ENCODE data around the gene CDK5RAP1. TPM values are rescaled to one million over a fixed set of nuclear protein-coding genes. Genes with fewer than 3 reads are reported as not detected.

CDK5RAP1 gene
- total and polyA plus RNA-seq, 2 of the 8 experiments (the other 6 are each of a cell fraction or from before 2014, with no cell fraction given), result 37.8 to 46.6 TPM

DNA sequence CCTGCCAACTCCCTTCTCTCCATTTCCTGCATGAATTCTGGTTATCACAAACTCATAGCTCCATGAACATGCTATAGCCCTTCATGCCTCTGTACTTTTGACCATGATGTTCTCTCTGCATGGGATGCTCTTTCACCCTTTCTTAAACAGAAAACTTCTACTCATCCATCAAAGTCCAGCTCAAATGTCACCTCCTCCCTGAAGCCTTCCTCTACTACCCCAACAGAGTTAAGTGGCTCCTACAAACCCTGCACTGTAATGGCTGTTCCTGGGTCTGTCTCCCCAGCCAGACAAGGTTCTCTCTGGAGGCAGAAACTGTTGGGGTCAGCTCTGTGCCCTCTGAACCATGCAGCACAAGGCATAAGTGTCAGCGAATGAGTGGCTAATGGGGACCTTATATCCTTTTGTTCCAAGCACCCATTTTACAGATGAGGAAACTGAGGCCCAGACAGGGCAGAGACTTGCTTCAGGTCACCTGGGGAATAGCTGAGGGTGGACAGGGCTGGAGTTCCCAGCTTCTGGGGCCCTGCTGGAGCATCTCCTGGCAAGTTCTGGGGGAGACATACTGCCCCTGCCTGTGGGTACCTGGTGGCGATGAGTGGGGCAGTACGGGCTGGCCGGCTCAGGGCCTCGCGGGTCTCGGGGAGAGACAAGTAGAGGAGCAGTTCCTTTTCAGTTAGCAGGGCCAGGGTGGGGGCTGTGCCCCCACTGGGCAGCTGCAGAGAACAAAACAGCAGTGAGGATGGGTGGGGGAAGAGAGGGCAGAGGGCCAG lies 10.6 kb upstream of the CDK5RAP1 start:
- DNase-seq (ENCODE audit: low read depth in 1 of 2, low spot score in 2 of 2), result no peak
- Histone ChIP-seq H2AFZ (ENCODE audit: low read length) (no peak overlapping the region), H3K27me3 (replicated peaks in 1 of 4; ENCODE audit: control insufficient read depth in 3 of 4, extremely low read depth in 1 of 4, insufficient read depth in 3 of 4, low read length in 3 of 4) (no peaks in the 10 kb centered on the region), H3K79me2 (ENCODE audit: control insufficient read depth in 1 of 2, insufficient read depth in 2 of 2, low read length in 2 of 2) (no peaks in the 10 kb centered on the region), H3K4me3 (ENCODE audit: extremely low read depth in 1 of 4, insufficient read depth in 2 of 4, low read depth in 3 of 4, low read length in 4 of 4) (no peak overlapping the region), H4K91ac (replicated peaks; ENCODE audit: insufficient read length, low read length) (no peak overlapping the region), H2BK20ac (ENCODE audit: low read length) (no peak overlapping the region), H3K23me2 (ENCODE audit: low read depth, low read length) (no peaks in the 10 kb centered on the region), H2BK5ac (ENCODE audit: low read depth, low read length) (no peak overlapping the region), H3K4me1 (replicated peaks in 1 of 4; ENCODE audit: control insufficient read depth in 3 of 4, insufficient read depth in 4 of 4, low read length in 3 of 4) (no peaks in the 10 kb centered on the region), H4K8ac (ENCODE audit: extremely low read depth, insufficient read depth, low read length) (no peak overlapping the region), H3K27ac (ENCODE audit: low read depth, low read length) (no peak overlapping the region), H3K9ac (replicated peaks in 1 of 4; ENCODE audit: extremely low read depth in 1 of 4, low read depth in 3 of 4, low read length in 3 of 4) (no peak overlapping the region), H4K5ac (ENCODE audit: insufficient read length, low read depth, low read length) (no peak overlapping the region), H3K14ac (ENCODE audit: insufficient read length) (no peak overlapping the region), H2BK15ac (ENCODE audit: low read length) (no peak overlapping the region), H3K9me3 (ENCODE audit: insufficient read depth in 2 of 2, low read depth in 1 of 2, low read length in 1 of 2) (no peaks in the 10 kb centered on the region), H3K4ac (replicated peaks; ENCODE audit: insufficient read length, low read depth, low read length) (no peak overlapping the region), H2BK12ac (ENCODE audit: low read depth, low read length) (no peak overlapping the region), H2BK120ac (replicated peaks; ENCODE audit: low read depth, low read length) (no peak overlapping the region), H3K36me3 (ENCODE audit: control insufficient read depth in 2 of 4, insufficient read depth in 4 of 4, low read length in 3 of 4) (no peaks in the 10 kb centered on the region; a peak in 1 of 8 replicates), H4K20me1 (replicated peaks in 1 of 2; ENCODE audit: control insufficient read depth in 1 of 2, insufficient read depth in 2 of 2, low read length in 2 of 2) (peaks cover 0 to 2% of the 10 kb centered on the region in 2 experiments), H2AK5ac (ENCODE audit: low read depth, low read length) (no peak overlapping the region), H3K56ac (replicated peaks; ENCODE audit: insufficient read length, low read depth, low read length) (no peak overlapping the region), H3K23ac (ENCODE audit: insufficient read length) (no peak overlapping the region), H3K4me2 (ENCODE audit: insufficient read depth in 1 of 2, low read depth in 2 of 2, low read length in 2 of 2) (no peak overlapping the region), H3K18ac (ENCODE audit: extremely low read depth, low read length) (no peak overlapping the region), H3K79me1 (ENCODE audit: low read depth, low read length) (no peaks in the 10 kb centered on the region; the same call in 1 of the 2 replicates)
- TF ChIP-seq RNF2 (IDR thresholded peaks at IDR 0.05; ENCODE audit: borderline replicate concordance, low read depth, low read length, missing control alignments, poor library complexity, severe bottlenecking) (no peak), RFX5 (IDR thresholded peaks at IDR 0.05; ENCODE audit: borderline replicate concordance, low read depth, low read length) (no peak), CREB1 (IDR thresholded peaks at IDR 0.05) (no peak), FOSL1 (IDR thresholded peaks at IDR 0.05; ENCODE audit: insufficient read depth, low read depth, low read length) (no peak), TAF7 (optimal IDR thresholded peaks at IDR 0.05; ENCODE audit: borderline replicate concordance, low read depth, low read length) (no peak), BACH1 (IDR thresholded peaks at IDR 0.05; ENCODE audit: low read length) (no peak), CBX8 (IDR thresholded peaks at IDR 0.05; ENCODE audit: borderline replicate concordance, low read depth, low read length) (no peak)
- TF ChIP-seq, protein P1, sequence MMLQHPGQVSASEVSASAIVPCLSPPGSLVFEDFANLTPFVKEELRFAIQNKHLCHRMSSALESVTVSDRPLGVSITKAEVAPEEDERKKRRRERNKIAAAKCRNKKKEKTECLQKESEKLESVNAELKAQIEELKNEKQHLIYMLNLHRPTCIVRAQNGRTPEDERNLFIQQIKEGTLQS (IDR thresholded peaks at IDR 0.05; ENCODE audit: insufficient read depth, low read depth, low read length), result no peak
- TF ChIP-seq, protein P2, sequence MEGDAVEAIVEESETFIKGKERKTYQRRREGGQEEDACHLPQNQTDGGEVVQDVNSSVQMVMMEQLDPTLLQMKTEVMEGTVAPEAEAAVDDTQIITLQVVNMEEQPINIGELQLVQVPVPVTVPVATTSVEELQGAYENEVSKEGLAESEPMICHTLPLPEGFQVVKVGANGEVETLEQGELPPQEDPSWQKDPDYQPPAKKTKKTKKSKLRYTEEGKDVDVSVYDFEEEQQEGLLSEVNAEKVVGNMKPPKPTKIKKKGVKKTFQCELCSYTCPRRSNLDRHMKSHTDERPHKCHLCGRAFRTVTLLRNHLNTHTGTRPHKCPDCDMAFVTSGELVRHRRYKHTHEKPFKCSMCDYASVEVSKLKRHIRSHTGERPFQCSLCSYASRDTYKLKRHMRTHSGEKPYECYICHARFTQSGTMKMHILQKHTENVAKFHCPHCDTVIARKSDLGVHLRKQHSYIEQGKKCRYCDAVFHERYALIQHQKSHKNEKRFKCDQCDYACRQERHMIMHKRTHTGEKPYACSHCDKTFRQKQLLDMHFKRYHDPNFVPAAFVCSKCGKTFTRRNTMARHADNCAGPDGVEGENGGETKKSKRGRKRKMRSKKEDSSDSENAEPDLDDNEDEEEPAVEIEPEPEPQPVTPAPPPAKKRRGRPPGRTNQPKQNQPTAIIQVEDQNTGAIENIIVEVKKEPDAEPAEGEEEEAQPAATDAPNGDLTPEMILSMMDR (IDR thresholded peaks at IDR 0.05; ENCODE audit: control extremely low read depth in 1 of 3, insufficient read depth in 1 of 3, low read depth in 1 of 3, low read length in 3 of 3), result no peak
- ChIA-PET CTCF (ENCODE audit: partially characterized antibody) (interaction anchor here (0.6 to 3.1 kb wide), 5 partner anchors 10 to 256 kb away, joined by 3 to 9 read pairs (median 4); no protein-coding TSS in a partner anchor), POLR2A (ENCODE audit: partially characterized antibody) (interaction anchor here (0.6 kb wide), 1 partner anchor 42 kb away, joined by 5 read pairs; no protein-coding TSS in a partner anchor)
- 94% methylated on average over 7 of the region's 7 CpGs; no CpG with 5 or more reads in 1 of the 2 experiments for WGBS, 2 experiments (ENCODE audit: extremely low coverage in 1 of 2, insufficient coverage in 1 of 2, insufficient read length in 1 of 2, insufficient replicate concordance in 2 of 2, low coverage in 1 of 2, low lambda C conversion rate in 2 of 2, missing lambda C conversion rate in 1 of 2)
- FAIRE-seq, result no peak

Data from H1 (cell line).